GM18870 (cell line): Measurements from ENCODE around the gene CACNA1B.

ENCODE experiments used
- ATAC-seq: cut with Tn5 transposase; IDR thresholded peaks from one replicate; pipeline ENCODE4 v1.9.1; 2021; ENCODE audit warnings: moderate library complexity; ENCODE audit not compliant: unreplicated experiment

The CACNA1B gene

GRCh38 chr9:138025908-138026307 is 148.3 kb downstream of the CACNA1B start:
- ATAC-seq, result no peak

GRCh38 chr9:138028596-138028995 is 151.0 kb downstream of the CACNA1B start:
- no peak for ATAC-seq

- no peak for ATAC-seq
Observed at GRCh38 chr9:138031186-138031585, 153.6 kb downstream of the CACNA1B start.

GRCh38 chr9:138033950-138034349 is 156.4 kb downstream of the CACNA1B start:
- no peak for ATAC-seq

GRCh38 chr9:138037140-138037539 is 159.6 kb downstream of the CACNA1B start:
- ATAC-seq, result no peak

- ATAC-seq, result no peak
Observed at GRCh38 chr9:138038244-138038671, 160.7 kb downstream of the CACNA1B start.

GRCh38 chr9:138040446-138041430 is 163.2 kb downstream of the CACNA1B start:
- ATAC-seq, result no peak

- no peak for ATAC-seq
Observed at GRCh38 chr9:138042146-138042545, 164.6 kb downstream of the CACNA1B start.

GRCh38 chr9:138042640-138043039 is 165.1 kb downstream of the CACNA1B start:
- no peak for ATAC-seq

GRCh38 chr9:138043061-138043410 is 165.5 kb downstream of the CACNA1B start:
- ATAC-seq, result no peak

GRCh38 chr9:138043411-138044345 is 166.1 kb downstream of the CACNA1B start:
- ATAC-seq, result no peak

- ATAC-seq, result no peak
Observed at GRCh38 chr9:138044485-138045383, 167.2 kb downstream of the CACNA1B start.

- ATAC-seq, result no peak
Observed at GRCh38 chr9:138045541-138046490, 168.2 kb downstream of the CACNA1B start.

GRCh38 chr9:138046641-138047301 is 169.2 kb downstream of the CACNA1B start:
- no peak for ATAC-seq

- ATAC-seq, result no peak
Observed at GRCh38 chr9:138047469-138048040, 170.0 kb downstream of the CACNA1B start.

- ATAC-seq, result no peak
Observed at GRCh38 chr9:138048184-138048583, 170.6 kb downstream of the CACNA1B start.

GRCh38 chr9:138049085-138049778 is 171.7 kb downstream of the CACNA1B start:
- no peak for ATAC-seq
